ENCODE measurements around the gene RAB10. TPM values are rescaled to one million over a fixed set of nuclear protein-coding genes. Genes with fewer than 3 reads are reported as not detected.

RAB10 gene
- 10 to 100 TPM; 70.9 to 86.7 TPM for total RNA-seq

DNA sequence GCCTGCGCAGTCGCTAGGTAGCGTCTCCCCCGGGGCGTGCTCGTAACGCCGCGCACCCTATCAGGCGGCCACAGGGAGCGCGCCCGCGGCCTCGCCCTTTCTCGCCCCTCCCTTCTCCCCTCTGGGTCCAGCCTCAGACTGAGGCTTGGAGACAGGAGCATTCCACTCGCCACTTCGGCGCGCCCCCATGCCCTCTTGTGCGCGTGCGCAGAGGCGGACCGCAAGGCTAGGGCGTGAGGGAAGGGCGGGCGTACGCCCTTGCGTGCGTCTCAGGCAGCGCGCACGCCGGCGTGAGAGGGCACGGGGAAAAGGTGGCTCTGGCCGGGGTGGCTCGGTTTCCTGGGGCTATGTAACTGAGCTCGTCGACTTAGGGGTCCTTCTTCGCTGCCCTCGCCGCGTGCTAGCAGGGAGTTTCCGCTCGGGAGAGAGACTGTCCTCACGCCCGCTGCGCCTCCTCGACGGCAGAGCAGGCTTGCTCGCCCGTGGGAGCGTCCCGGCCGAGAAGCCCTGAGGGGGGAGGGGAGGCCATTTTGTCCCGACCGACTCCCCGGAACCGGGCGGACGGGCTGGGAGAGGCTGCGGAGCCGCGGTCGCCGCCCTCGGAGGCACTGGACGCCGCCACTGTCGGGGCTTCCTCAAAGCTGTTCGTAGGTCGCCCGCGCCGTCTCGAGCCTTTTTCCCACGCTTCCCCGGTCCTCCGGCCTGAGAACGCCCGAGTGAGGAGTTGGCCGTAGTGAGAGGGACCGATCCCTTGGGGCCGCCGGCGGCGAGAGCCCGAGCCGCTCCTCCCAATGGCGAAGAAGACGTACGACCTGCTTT is at the start of gene RAB10:
RAB10 (plus strand) TSS at position 267 of the 819 bp plus-strand sequence; CDS start at position 792, 525 bp downstream.
- Histone ChIP-seq H3K4me1 (peaks cover 0 to 38% of the 10 kb centered on the region in 2 donors), H3K27ac (peak within 1 kb of the TSS; percentile 96 to 98), H3K4me3 (peak within 1 kb of the TSS; percentile 69 to 82), H3K9me3 (no peaks in the 10 kb centered on the region), H3K27me3 (no peaks in the 10 kb centered on the region), H3K36me3 (no peaks in the 10 kb centered on the region)
- no peak for TF ChIP-seq CTCF (IDR thresholded peaks at IDR 0.05)
- DNase-seq (ENCODE audit: low spot score), result peak; percentile 99

DNA sequence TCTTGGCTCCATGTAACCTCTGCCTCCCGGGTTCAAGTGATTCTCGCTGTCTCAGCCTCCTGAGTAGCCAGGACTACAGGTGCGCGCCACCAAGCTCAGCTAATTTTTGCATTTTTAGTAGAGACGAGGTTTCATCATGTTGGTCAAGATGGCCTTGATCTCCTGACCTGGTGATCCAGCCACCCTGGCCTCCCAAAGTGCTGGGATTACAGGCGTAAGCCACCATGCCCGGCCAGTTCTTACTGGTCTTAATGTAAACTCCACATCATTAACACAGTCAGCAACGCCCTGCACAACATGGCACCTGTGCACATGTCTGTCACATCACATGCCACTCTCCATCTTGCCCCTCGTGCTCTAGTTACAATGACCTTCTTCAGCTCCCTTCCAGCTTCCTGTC is 45.8 kb upstream of the RAB10 start:
- TF ChIP-seq CTCF (IDR thresholded peaks at IDR 0.05), result no peak
- H3K4me1 ChIP-seq, result peaks cover 0 to 11% of the 10 kb centered on the region in 2 donors
- no peak for DNase-seq (ENCODE audit: low spot score)

DNA sequence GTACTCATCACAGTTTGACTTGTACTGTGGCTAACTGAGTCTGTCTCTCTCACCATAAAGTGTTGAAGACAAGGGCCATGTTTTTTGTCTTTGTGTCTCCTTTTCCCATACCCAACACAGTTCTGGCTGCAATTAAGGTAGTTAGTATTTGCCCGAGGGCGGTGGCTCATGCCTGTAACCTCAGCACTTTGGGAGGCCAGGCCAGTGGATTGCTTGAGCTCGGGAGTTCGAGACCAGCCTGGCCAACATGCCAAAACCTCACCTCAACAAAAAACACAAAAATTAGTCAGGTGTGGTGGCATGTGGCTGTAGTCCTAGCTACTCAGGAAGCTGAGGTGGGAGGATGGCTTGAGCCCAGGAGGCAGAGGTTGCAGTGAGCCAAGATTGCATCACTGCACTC is 44.7 kb upstream of the RAB10 start:
- Histone ChIP-seq H3K36me3 (no peaks in the 10 kb centered on the region), H3K27ac (no peak overlapping the region), H3K27me3 (no peaks in the 10 kb centered on the region), H3K4me3 (no peak overlapping the region), H3K4me1 (peaks cover 0 to 11% of the 10 kb centered on the region in 2 donors), H3K9me3 (no peaks in the 10 kb centered on the region)
- no peak for TF ChIP-seq CTCF (IDR thresholded peaks at IDR 0.05)
- DNase-seq (ENCODE audit: low spot score), result no peak

More for the DNA sequence above, 45.8 kb upstream of the RAB10 start:
- no peak overlapping the region for H3K4me3 ChIP-seq
- no peak overlapping the region for H3K27ac ChIP-seq
- no peaks in the 10 kb centered on the region for H3K27me3 ChIP-seq
- H3K9me3 ChIP-seq, result no peaks in the 10 kb centered on the region
- no peaks in the 10 kb centered on the region for H3K36me3 ChIP-seq

DNA sequence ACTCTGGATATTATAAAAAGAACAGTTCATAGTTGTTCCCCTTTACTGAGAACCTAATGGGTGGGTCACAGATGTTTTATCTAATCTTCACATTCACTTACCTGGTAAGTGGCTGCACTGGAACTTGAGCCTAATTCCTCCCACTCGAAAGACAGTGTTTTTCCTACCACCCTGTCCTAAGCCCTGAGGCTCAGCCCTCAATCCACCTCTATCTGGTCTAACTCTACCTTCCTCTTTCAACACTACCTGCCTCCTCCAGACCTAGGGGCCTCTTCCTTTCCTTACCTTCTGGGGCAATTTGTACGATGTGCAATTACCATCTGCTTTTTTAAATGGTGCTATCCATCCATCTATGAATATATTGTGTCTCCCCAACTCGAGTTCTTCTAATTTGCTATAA is 41.9 kb upstream of the RAB10 start:
- H3K4me3 ChIP-seq, result no peak overlapping the region
- no peak for DNase-seq (ENCODE audit: low spot score)
- H3K9me3 ChIP-seq, result no peaks in the 10 kb centered on the region
- no peak for TF ChIP-seq CTCF (IDR thresholded peaks at IDR 0.05)
- no peak overlapping the region for H3K27ac ChIP-seq
- H3K4me1 ChIP-seq, result peaks cover 0 to 11% of the 10 kb centered on the region in 2 donors
- no peaks in the 10 kb centered on the region for H3K27me3 ChIP-seq
- H3K36me3 ChIP-seq, result no peaks in the 10 kb centered on the region

GRCh38 chr2:25992556-25992955 is 41.3 kb upstream of the RAB10 start:
- no peak overlapping the region for H3K27ac ChIP-seq
- TF ChIP-seq CTCF (IDR thresholded peaks at IDR 0.05), result no peak
- DNase-seq (ENCODE audit: low spot score), result no peak
- H3K4me1 ChIP-seq, result peaks cover 0 to 11% of the 10 kb centered on the region in 2 donors
- H3K36me3 ChIP-seq, result no peaks in the 10 kb centered on the region
- no peaks in the 10 kb centered on the region for H3K9me3 ChIP-seq
- no peaks in the 10 kb centered on the region for H3K27me3 ChIP-seq
- H3K4me3 ChIP-seq, result no peak overlapping the region
